Choroid plexus epithelial cell (primary cell): ENCODE data around the gene CYTIP.

Experiments used
- DNase-seq: peaks from one replicate; pipeline ENCODE4 v3.0.0-alpha.2; 2010; ENCODE audit warnings: low read depth
- H3K4me3 ChIP-seq: 2 replicates; pipeline ENCODE4 v1.5.1; 2011; ENCODE audit warnings: low read depth, mild to moderate bottlenecking, control low read depth, low read length, moderate library complexity
- CTCF ChIP-seq: conservative IDR thresholded peaks from 2 replicates; pipeline ENCODE4 v1.5.1; 2011; ENCODE audit warnings: low read depth, mild to moderate bottlenecking, control low read depth, inconsistent platforms, low read length, moderate library complexity

The CYTIP gene

GRCh38 chr2:157443795-157444640 lies at the start of gene CYTIP:
CYTIP (minus strand) TSS chr2:157444089; CDS start chr2:157444020, 69 bp downstream.
- no peak for TF ChIP-seq CTCF
- DNase-seq = no peak
- no peak within 1 kb of the TSS for H3K4me3 ChIP-seq

- DNase-seq = peak; percentile 82
- H3K4me3 ChIP-seq = no peak overlapping the region
- peak; percentile 86 for TF ChIP-seq CTCF
Observed at GRCh38 chr2:157492189-157492773, 48.4 kb upstream of the CYTIP start.

- H3K4me3 ChIP-seq = no peak overlapping the region
- TF ChIP-seq CTCF = no peak
- DNase-seq = no peak
Observed at GRCh38 chr2:157489983-157490382, 46.1 kb upstream of the CYTIP start.

GRCh38 chr2:157488877-157489276 lies 45.0 kb upstream of the CYTIP start:
- H3K4me3 ChIP-seq = no peak overlapping the region
- no peak for DNase-seq
- no peak for TF ChIP-seq CTCF

GRCh38 chr2:157487747-157488146 lies 43.9 kb upstream of the CYTIP start:
- H3K4me3 ChIP-seq = no peak overlapping the region
- no peak for TF ChIP-seq CTCF
- DNase-seq = no peak

- DNase-seq = no peak
- H3K4me3 ChIP-seq = no peak overlapping the region
- no peak for TF ChIP-seq CTCF
Observed at GRCh38 chr2:157487271-157487610, 43.4 kb upstream of the CYTIP start.
